Mesothelial cell of epicardium (in vitro differentiated cells): ENCODE results near the gene TXNL1. TPM values are rescaled to one million over a fixed set of nuclear protein-coding genes. Genes with fewer than 3 reads are reported as not detected.

Experiments
- DNase-seq, 2 experiments: peaks; one replicate each; pipeline ENCODE4 v3.0.0; 2021; ENCODE audit warnings: low spot score in 2 of 2; ENCODE audit not compliant: unreplicated experiment in 2 of 2
- H3K27ac Mint-ChIP-seq: 2 replicates; pipeline ENCODE4 v1.8.0; 2021; ENCODE audit warnings: mixed read lengths
- H3K27me3 Mint-ChIP-seq: 2 replicates; pipeline ENCODE4 v1.8.0; 2021; ENCODE audit warnings: low read depth, mixed read lengths
- H3K36me3 Mint-ChIP-seq: 2 replicates; pipeline ENCODE4 v1.8.0; 2021; ENCODE audit warnings: mixed read lengths
- H3K4me1 Mint-ChIP-seq: 2 replicates; pipeline ENCODE4 v1.8.0; 2021; ENCODE audit warnings: mixed read lengths
- H3K4me3 Mint-ChIP-seq: 2 replicates; pipeline ENCODE4 v1.8.0; 2021; ENCODE audit warnings: mild to moderate bottlenecking, moderate library complexity, mixed read lengths
- H3K9me3 Mint-ChIP-seq: 2 replicates; pipeline ENCODE4 v1.8.0; 2021; ENCODE audit warnings: mixed read lengths
- total RNA-seq: library from RNA; stranded (reverse); gene quantifications from 3 replicates; pipeline ENCODE4 v1.2.1, GENCODE V29; 2021
- TF ChIP-seq, protein P1 (sequence below): fragments of 200-600 bp; sonication (generic); IDR thresholded peaks from one replicate; pipeline ENCODE4 v1.5.0; 2021; ENCODE audit warnings: antibody characterized with exemption; ENCODE audit not compliant: unreplicated experiment

The TXNL1 gene
- total RNA-seq, 1 donor from 2014 or later = 76.9 TPM

DNA sequence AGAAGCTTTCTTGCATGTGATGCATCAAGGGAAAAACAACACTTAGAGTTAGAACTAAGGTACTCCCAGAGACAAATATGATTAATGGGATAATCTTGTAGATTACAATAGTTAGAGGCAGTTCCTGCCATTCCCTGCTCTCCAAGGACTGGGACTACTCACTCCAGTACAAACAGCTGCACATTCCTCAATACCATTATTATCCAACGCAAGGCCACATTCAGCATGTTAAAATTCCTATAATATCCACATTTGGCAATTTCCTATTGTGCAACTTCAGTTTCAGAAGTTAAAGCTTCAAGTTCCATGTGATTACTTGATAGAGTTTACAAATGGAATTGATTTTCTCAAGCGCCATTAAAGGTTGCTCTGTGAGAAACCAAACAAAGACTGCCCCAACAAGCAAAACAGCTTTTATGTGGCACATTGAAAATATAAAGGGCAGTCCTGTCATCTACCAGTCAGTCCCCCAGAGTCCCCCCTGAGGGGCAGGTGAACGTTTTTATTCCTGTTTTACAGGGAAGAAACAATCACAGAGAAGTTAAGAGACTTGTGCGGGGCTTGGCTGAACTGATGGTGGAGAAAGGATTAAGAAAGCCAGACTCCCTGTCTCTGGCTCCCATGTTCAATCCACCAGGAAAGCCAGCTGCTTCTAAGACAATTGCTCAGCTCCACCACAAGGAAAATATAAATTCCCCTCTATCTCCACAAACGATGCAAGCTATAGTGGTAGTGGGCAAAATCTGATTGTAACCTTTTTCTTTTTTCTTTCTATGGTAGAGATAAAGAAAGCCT lies 72.6 kb downstream of the TXNL1 start:
- TF ChIP-seq, protein P1, sequence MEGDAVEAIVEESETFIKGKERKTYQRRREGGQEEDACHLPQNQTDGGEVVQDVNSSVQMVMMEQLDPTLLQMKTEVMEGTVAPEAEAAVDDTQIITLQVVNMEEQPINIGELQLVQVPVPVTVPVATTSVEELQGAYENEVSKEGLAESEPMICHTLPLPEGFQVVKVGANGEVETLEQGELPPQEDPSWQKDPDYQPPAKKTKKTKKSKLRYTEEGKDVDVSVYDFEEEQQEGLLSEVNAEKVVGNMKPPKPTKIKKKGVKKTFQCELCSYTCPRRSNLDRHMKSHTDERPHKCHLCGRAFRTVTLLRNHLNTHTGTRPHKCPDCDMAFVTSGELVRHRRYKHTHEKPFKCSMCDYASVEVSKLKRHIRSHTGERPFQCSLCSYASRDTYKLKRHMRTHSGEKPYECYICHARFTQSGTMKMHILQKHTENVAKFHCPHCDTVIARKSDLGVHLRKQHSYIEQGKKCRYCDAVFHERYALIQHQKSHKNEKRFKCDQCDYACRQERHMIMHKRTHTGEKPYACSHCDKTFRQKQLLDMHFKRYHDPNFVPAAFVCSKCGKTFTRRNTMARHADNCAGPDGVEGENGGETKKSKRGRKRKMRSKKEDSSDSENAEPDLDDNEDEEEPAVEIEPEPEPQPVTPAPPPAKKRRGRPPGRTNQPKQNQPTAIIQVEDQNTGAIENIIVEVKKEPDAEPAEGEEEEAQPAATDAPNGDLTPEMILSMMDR = no peak
- Mint-ChIP-seq H3K27me3 (no peaks in the 10 kb centered on the region), H3K4me1 (peaks cover 20% of the 10 kb centered on the region), H3K9me3 (no peaks in the 10 kb centered on the region), H3K27ac (peak overlapping the region; percentile 86), H3K4me3 (no peak overlapping the region), H3K36me3 (no peaks in the 10 kb centered on the region)
- DNase-seq = no peak

DNA sequence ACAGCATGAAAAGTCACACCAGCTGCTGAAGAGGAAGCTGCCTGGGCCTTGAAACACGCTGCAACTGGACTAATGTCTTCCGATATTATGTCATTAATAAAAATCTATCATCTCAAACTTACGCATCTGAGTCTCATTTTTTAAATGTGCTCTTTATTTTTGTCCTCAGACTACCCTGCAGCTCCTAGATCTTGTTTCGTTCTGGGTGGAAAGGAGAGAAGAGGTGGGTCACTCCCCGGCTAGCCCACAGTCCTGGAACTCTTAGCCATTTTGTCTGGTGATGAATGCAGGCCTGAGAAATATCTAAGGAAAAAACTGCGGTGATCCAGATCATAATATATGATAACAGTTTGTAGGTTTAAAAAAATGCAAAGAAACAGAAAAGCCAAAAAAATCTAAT lies 73.3 kb downstream of the TXNL1 start:
- Mint-ChIP-seq H3K4me3 (no peak overlapping the region), H3K27ac (peak overlapping the region; percentile 81), H3K4me1 (peaks cover 20% of the 10 kb centered on the region), H3K27me3 (no peaks in the 10 kb centered on the region), H3K9me3 (no peaks in the 10 kb centered on the region), H3K36me3 (no peaks in the 10 kb centered on the region)
- no peak for DNase-seq
- TF ChIP-seq, protein P1 = no peak

DNA sequence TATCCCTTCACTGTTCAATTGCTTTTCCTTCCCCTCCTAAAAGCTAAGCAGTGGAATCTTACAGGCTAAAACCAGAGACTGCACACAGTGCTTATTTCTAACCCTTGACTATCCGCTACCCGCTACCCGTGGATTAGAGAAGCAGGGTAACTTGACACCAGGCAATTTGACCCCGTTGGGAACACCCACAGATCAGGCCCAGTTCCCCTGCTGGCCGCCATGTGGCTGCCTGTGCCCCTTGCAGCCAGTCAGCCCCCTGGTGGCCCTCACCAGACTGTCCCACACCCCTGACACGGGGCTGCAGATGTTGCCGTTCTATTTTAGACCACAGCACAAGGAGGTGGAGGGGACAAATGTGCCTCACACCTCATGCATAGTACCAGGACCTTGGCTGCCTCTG lies 74.8 kb downstream of the TXNL1 start:
- Mint-ChIP-seq H3K27ac (peak overlapping the region; percentile 39), H3K4me1 (peaks cover 20% of the 10 kb centered on the region), H3K27me3 (no peaks in the 10 kb centered on the region), H3K36me3 (no peaks in the 10 kb centered on the region), H3K4me3 (no peak overlapping the region), H3K9me3 (no peaks in the 10 kb centered on the region)
- DNase-seq = no peak
- TF ChIP-seq, protein P1 = no peak

DNA sequence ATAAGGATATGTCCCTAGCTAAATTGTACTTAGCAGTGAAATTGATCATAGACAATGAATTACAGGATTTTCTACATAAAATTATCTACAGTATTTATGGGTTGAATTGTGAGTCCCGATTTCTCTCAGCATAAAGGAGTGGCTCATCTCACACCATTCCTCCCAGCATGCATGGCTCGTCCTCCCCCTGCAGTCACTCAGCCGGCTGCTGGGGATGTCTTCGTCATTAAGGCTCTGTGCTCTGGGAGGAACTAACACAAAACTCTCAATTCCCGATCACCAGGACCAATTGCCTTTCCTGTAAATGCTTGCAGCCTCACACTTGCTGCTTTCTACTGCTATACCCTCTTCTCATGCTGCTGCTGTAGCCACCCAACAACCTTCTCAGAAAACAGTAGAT lies 75.9 kb downstream of the TXNL1 start:
- no peak for DNase-seq
- TF ChIP-seq, protein P1 = no peak
- H3K27me3 Mint-ChIP-seq = no peaks in the 10 kb centered on the region
- no peaks in the 10 kb centered on the region for H3K36me3 Mint-ChIP-seq
- no peaks in the 10 kb centered on the region for H3K9me3 Mint-ChIP-seq
- H3K27ac Mint-ChIP-seq = no peak overlapping the region
- no peak overlapping the region for H3K4me3 Mint-ChIP-seq
- H3K4me1 Mint-ChIP-seq = peaks cover 20% of the 10 kb centered on the region

DNA sequence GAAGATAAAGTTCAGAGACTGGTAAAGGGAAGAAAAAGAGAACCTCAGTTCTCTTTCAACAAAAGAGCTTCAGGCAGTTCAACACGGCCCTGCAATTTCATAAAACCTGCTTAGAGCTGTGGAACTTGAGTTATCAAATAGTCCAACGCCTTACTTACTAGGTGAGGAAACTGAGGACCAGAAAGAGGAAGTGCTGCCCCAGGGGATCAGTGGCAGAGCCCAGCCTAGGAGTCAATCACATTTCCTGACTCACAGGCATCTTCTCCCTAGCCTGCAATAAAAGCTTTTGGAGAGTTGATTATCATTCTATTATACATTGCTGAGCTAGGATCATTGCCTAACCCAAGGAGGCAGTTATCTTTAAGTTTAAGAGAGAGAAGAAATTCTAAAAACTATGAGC lies 77.4 kb downstream of the TXNL1 start:
- H3K4me3 Mint-ChIP-seq = no peak overlapping the region
- H3K27ac Mint-ChIP-seq = no peak overlapping the region
- peaks cover 16% of the 10 kb centered on the region for H3K4me1 Mint-ChIP-seq

More for the DNA sequence above, 77.4 kb downstream of the TXNL1 start:
- Mint-ChIP-seq H3K27me3 (no peaks in the 10 kb centered on the region), H3K9me3 (no peaks in the 10 kb centered on the region), H3K36me3 (no peaks in the 10 kb centered on the region)
- TF ChIP-seq, protein P1 = no peak
- no peak for DNase-seq
